ENCODE measurements around the gene DNAJA2.
"Not testable (repeated sequence)": the region's sequence is repeated elsewhere in the genome, so short reads cannot be mapped to it uniquely, and the experiment has no call there.

The DNAJA2 gene

DNA sequence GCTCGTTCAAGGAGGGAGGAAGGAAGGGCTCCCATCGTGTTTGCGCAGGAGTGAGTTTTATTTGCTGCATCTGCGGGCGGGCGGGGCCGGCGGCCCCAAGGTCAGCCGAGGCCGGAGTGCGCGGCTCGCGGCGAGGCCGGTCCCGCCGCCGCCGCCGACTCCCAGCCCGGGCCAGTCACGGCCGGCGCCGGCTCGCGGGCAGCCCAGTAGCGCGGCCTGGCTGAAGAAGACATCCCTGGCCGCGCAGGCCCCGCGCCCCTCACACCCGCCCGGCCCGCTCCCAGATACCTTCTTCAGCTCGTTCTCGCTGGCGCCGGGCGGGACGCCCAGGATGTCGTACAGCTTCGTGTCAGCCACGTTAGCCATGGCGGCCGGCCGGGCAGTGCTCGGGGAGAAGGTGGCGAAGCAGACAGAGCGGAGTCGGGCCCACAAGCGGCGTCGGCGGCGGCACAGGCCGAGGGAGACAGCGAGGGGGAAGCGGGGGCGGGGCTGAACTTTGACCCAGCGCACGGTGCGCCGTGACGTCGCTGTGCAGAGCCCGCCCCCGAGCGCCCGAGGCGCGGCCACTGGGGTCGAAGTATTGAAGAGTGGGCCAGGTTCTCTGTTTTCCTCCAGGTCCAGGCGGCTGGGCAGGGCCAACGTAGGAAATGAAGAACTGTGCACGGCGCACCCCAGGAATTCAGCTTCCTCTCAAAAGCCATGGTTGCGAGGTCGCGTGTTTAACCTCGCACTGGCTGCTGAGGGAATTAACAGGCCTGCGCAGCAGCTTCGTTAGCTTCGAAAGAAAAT lies at the start of gene DNAJA2:
TSS of gene DNAJA2 (minus strand) at position 468 of the 789 bp plus-strand sequence. CDS start at position 366, 102 bp downstream.
- no peak for FAIRE-seq
- peak; percentile 62 for DNase-seq (ENCODE audit: low spot score)

DNA sequence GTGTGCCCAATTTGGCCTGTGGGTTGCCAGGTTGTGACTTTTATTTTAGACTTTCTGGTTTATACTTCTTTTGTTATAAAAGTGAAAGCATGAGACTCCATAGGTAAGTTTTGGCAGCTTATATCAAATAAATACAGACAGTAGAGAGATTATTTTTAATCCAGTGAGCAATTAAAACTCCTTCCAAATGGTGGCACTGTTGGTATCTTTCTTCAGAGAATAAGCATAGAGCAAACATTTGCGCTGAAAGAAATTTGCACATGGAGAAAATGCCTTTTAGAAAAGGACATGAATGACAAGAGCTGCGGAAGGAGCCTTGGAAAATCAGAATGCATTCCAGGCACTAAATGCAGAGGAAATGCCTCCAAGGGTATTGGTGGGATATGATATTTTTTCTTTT lies 46.1 kb upstream of the DNAJA2 start:
- DNase-seq (ENCODE audit: low spot score): no peak
- FAIRE-seq: no peak

DNA sequence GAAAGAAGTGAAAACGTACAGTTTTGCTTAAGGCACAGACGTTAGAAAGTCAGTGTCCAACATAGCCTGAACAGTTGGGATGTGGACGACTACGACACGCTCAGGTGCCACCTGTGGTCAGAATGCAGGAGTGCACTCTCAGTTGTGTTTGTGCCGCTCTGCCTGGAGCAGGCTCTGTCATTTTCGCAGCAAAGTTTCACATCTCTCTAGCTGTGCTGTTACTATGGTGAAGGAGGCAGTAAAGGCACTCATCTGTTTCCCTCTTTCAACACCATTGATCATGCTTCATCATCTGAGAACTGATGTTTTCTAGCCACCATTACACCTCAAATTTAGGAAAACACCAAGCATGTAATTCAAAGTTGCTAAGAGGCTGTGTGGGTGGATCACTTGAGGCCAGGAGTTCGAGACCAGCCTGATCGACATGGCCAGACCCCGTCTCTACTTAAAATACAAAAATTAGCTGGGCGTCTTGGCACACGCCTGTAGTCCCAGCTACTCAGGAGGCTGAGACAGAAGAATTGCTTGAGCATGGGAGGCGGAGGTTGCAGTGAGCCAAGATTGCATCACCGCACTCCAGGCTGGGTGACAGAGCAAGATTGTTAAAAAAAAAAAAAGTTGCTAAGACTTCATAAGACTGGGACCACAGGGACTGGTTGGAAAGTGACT lies 44.9 kb upstream of the DNAJA2 start:
- DNase-seq (ENCODE audit: low spot score) (peak; percentile 17), FAIRE-seq (no peak)

DNA sequence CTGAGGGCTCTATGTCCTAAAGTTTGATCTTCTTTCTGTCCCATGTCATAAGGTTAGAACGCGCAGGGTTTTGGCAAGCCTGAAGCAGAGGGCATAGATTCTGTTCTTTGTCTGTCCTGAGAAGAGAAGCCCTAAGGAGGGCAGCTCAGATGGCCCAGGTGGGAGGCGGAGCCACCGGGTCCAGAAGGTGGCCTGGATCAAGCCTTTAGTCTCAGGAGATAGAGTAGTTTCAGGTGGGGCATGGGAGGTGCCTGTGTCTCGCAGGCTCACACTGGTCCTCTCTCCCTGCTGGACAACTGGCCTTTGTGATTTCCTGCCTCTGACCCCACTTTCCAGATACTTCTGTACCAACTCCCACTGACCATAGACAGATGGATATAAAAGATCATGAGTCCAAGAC lies 44.2 kb upstream of the DNAJA2 start:
- DNase-seq (ENCODE audit: low spot score) (no peak), FAIRE-seq (no peak)

DNA sequence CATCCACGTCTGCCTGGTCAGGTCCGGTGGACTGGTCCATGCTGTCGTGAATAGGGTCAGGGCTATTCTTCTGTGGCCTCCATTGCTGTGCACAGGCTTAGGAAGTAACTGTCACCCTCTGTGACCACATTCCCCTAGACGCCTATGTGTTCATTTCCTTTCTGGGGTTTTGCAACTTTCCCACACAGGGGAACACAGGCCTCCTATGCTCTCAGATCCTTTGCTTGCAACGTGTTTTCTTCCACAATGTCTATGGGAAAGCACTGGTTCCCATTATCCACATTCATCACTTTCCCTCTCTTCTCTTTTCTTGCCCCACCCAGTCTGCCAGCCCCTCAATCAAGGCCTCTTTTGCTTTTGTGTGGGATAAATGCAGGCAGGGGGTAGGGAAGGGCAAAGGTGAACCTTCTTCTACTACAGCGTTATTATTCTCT lies 43.2 kb upstream of the DNAJA2 start:
- DNase-seq (ENCODE audit: low spot score) (no peak), FAIRE-seq (no peak)

DNA sequence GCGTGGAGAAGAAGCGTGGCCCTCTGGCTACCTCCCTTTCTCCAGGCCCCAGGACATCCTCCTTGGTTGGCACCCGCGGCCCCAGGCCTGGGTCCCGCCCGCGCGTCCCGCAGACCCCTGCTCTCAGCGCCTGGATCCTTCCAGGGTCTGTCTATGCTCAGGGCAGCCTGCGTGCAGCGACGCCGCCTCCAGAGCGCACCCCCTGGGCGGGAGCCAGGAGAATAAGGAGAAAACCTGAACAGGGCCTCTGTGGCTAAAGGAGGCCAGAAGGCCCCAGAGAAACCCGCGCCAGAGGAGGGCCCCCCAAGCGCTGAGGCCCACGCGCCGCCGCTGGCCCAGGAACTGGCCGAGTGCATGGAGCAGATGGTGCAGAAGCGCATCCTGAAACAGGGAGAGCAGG lies 40.4 kb upstream of the DNAJA2 start:
- DNase-seq (ENCODE audit: low spot score) (no peak), FAIRE-seq (no peak)

DNA sequence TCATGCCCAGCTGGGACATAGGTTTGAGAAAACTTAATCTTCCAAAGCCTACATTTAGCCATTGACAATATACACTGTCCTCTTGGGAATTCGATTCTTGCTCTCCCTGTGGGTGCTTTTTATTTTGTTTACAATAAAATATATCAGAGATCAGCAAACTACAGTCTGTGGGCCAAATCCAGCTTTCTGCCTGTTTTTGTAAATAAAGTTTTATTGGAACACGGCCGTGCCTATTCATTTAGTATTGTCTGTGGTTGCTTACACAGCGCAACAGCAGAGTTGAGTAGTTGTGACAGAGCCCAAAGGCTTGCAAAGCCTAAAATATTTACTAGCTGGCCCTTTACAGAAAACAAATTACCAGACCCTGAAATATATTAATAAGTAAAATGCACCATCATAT lies 39.7 kb upstream of the DNAJA2 start:
- FAIRE-seq (no peak), DNase-seq (ENCODE audit: low spot score) (no peak)

DNA sequence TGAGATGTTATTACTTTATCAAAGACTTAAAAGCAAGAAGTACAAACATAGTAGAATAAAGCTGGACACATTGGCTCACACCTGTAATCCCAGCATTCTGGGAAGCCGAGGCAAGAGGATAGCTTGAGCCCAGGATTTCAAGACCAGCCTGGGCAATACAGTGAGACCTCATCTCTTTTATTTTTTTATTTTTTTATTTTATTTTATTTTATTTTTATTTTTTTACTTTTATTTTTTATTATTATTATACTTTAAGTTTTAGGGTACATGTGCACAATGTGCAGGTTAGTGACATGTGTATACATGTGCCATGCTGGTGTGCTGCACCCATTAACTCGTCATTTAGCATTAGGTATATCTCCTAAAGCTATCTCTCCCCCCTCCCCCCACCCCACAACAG lies 37.3 kb upstream of the DNAJA2 start:
- not testable (repeated sequence) for DNase-seq (ENCODE audit: low spot score)

DNA sequence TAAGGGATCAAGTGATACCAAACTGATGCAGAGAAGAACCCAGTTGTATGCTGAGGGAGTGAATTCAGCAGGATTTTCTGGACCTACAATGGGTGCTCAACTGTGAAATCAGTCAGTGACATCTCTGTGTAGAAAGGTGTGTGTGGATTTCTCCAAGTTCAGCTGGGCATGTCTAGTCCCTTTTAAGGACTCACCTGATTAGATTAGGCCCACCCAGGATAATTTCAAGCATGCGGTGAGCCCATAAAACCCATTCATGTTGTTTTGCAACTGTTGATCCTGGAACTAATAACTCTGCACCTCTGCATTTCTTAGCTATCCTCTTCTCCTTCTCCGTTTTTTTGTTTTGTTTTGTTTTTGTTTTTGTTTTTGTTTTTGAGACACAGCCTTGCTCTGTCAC lies 35.1 kb upstream of the DNAJA2 start:
- DNase-seq (ENCODE audit: low spot score) (no peak), FAIRE-seq (no peak)

More for the DNA sequence above, 37.3 kb upstream of the DNAJA2 start:
- not testable (repeated sequence) for FAIRE-seq

DNA sequence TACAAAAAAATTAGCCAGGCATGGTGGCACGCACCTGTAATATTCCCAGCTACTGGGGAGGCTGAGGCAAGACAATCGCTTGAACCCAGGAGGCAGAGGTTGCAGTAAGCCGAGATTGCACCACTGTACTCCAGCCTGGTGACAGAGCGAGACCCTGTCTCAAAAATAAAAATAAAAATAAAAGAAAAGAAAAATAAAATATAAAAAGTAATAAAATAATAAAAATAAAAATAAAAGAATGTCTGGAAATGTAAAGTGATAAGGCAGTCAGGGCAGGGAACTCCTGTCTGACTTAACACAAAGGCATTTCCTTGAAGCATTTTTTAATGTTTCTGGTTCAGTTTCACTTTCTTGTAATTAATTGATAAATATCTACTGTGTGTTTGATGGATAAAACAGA lies 34.7 kb upstream of the DNAJA2 start:
- DNase-seq (ENCODE audit: low spot score) (no peak), FAIRE-seq (no peak)

DNA sequence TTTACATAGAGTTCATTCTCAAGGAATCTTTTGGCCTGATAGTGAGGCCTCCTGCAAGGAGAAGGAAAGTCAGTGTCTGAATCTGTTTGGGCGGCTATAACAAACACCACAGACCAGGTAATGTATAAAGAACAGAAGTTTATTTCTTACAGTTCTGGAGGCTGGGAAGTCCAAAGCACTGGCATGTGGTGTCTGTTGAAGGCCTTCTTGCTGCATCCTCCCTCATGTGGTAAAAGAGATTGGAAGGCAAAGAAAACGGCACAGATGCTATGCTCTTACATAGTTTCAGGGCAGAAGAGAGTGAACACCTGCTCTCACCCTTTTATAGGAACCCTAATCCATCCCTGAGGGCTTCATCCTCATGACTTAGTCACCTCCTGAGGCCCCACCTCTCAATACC lies 31.2 kb upstream of the DNAJA2 start:
- no peak for DNase-seq (ENCODE audit: low spot score)
- FAIRE-seq: no peak

DNA sequence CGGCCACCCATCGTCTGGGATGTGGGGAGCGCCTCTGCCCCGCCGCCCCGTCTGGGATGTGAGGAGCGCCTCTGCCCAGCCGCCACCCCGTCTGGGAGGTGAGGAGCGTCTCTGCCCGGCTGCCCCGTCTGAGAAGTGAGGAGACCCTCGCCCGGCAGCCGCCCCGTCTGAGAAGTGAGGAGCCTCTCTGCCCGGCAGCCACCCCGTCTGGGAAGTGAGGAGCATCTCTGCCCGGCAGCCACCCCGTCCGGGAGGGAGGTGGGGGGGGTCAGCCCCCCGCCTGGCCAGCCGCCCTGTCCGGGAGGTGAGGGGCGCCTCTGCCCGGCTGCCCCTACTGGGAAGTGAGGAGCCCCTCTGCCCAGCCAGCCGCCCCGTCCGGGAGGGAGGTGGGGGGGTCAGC lies 26.6 kb upstream of the DNAJA2 start:
- not testable (repeated sequence) for FAIRE-seq; DNase-seq (ENCODE audit: low spot score)

DNA sequence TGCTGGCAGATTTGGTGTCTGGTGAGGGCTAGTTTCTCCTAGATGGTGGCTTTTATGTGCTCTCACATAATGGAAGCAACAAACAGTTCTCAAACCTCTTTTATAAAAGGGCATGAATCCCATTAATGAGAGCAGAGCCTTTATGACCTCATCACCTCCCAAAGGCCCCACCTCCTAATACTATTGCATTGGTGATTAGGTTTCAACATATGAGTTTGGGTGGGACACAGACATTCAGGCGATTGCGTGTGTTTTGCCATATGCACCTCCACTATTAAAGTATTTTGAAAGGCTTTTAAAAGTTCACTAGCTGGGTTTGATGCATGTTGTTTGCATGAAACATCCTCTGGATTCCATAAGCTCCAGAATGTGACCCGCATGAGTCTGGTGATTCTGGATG lies 24.4 kb upstream of the DNAJA2 start:
- FAIRE-seq: no peak
- DNase-seq (ENCODE audit: low spot score): no peak

DNA sequence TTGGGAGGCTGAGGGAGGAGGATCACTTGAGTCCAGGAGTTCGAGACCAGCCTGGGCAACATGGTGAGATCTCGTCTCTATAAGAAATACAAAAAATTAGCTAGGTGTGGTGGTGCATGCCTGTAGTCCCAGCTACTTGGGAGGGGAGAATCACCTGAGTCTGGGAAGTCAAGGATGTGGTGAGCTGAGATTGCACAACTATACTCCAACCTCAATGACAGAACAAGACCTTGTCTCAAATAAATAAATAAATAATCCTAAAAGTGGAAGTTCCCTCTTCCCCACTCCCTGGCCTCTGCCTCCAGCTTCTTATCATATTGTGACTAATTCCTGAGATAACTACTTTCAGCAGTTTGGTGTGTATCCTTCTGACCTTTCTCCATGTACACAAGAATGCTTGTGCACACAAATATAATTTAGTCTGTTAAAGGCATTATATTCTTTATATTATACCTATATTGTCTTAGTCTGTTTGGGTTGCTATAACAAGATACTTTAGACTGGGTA lies 23.5 kb upstream of the DNAJA2 start:
- DNase-seq (ENCODE audit: low spot score): no peak
- no peak for FAIRE-seq

DNA sequence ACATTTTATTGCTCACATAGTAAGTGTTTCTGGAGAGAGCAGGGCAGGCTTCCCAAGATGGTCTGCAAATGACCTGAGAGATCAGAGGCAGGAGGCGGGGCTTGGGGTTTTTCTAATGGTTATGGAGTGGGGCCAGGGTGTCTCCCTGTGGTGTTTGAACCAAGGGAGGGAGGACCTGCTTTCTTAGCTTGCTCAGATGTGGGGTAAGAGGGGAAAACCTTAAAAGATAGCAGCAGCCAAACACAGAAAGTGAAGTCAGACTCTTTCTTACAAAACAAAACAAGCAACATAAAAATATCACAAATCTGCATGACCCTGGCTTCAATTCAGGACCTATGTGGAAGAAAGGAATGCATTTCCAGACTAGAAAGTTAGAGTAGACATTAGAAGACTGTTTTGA lies 22.9 kb upstream of the DNAJA2 start:
- FAIRE-seq: no peak
- DNase-seq (ENCODE audit: low spot score): no peak

DNA sequence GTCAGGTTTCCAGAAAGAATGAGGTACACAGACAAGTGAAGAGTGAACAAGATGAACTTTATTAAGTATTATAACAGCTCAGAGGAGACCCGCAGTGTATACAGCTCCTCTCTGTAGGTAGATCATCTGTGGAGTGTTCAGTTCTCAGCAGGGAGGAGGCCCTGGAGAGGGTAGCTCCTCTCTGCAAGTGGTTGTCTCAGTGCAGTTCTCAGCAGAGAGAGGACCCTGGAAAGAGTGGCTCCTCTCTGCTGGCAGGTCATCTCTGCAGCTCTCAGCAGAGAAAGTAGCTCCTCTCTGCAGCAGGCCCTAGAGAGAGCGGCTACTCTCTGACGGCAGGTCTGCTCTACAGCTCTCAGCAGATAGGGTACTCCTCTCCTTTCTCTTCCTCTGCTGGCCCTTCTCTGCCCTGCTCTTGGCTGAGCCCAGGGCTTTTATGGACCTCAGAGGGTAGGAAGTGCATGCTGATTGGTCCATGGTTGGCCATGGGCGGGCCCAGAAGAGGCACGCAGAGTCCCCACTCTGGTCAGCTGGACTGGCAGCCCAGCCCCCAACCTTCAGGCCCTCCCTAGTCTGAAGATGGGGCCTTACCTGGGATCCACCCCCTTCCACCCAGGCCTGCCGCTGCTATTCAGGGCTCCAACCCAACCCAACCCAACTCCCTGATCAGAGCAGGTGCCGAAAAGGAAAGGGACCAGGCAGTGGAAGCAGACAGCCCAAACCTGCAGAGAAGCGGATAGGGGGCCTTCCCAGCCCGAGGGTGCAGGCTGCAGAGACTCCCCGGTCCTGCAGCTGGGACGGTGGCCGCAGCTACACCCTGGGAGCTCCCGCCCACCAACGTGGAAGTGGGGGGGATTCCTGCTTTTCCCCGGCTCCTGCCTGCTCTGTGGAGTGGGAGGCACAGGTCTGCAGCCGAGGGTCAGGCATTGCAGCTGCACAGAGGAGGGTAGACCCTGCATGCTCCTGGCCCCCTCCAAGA lies 18.5 kb upstream of the DNAJA2 start:
- FAIRE-seq: no peak
- no peak for DNase-seq (ENCODE audit: low spot score)

DNA sequence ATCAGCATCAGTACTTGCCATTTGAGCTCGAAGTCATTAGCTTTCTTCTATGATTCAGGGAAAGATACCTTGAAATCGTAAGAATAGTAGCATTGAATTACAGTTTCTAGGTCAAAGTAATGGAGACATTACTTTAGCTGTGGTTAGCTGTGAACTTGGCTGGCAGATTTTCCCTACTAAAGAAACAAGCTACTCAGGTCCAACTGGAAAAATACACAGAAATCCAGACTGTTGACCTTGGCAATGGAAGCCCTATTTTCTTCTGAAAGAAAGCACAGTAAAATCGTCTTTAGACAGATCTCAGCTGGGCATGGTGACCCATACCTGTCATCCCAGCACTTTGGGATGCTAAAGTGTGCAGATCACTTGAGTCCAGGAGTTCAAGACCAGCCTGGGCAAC lies 13.4 kb upstream of the DNAJA2 start:
- no peak for FAIRE-seq
- no peak for DNase-seq (ENCODE audit: low spot score)

DNA sequence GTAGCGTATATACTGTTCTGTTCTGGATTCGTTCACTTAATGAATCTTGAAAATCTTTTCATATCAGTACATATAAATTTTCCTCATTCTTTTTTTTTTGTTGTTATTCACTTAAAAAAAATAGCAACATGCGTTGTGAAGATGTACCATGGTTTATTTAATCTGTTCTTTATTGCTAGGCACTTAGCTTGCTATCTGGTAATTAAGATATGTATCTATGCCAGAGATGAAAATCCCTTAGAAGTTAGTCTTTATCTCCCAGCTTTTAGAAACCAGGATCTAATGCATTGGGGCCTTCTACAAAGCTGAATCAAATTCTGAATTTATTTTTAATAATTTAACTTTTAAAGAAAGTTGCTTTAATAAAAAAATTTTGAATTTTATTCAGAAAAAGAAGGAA lies 13.0 kb upstream of the DNAJA2 start:
- DNase-seq (ENCODE audit: low spot score) (no peak), FAIRE-seq (no peak)

DNA sequence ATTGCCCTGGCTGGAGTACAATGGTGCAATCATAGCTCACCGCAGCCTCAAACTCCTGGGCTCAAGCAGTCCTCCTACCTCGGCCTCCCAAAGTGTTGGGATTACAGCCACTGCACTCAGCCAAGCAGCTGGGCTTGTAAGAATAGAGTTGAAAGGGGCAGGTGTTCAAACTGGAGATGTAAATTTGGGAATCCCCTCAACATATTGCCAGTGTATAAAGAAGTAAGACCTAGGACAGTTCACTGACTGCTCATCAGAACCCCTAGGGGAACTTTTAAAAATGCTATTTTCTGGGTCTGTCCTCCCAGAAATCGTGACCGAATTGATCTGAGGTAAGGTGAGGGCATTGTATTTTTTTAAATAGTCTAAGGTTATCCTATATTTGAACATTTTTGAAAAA lies 8.9 kb upstream of the DNAJA2 start:
- DNase-seq (ENCODE audit: low spot score): no peak
- FAIRE-seq: no peak

DNA sequence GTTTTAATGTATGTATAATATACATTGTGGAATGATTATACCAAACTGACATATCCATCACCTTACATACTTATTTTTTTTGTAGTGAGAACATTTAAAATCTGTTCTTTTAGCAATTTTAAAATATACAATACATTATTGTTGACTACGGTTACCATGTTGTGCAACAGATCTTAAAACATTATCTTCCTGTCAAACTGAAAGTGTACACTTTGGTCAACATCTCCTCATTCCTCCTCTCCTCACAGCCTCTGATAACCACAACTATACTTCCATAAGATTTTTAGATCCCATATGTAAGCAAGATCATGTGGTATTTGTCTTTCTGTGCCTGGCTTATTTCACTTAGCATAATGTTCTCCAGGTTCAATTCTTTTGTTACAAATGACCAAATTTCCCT lies 7.5 kb upstream of the DNAJA2 start:
- DNase-seq (ENCODE audit: low spot score): no peak
- no peak for FAIRE-seq

DNA sequence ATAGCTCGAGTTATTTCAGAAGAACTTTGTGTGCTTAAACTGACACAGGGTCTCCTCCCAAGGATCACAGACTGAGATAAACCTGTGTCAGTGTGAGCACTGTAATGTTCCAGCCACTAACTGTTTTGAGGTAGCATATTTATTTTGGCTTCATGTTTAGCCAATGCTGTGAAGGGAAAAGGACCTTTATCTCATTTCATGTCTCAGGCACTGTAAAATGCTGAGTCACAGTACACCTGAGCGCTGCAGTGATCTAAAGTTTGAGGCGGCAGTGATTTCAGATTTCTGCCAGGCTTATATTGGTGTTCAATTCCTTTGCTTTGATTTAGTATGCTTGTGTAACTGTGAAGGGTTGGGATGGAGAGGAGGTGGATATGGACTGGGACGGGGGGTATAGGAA lies 3.1 kb upstream of the DNAJA2 start:
- DNase-seq (ENCODE audit: low spot score): no peak
- FAIRE-seq: no peak

Measured in RCC 7860 (cell line).